ENCODE results near the gene ADGRE2. TPM values are rescaled to one million over a fixed set of nuclear protein-coding genes. Genes with fewer than 3 reads are reported as not detected.

ADGRE2 gene
- total RNA-seq, 3 donors from 2014 or later (not counting 1 experiment from before 2014, with no cell fraction given) = 6.1 to 37.0 (median 20.3) TPM

DNA sequence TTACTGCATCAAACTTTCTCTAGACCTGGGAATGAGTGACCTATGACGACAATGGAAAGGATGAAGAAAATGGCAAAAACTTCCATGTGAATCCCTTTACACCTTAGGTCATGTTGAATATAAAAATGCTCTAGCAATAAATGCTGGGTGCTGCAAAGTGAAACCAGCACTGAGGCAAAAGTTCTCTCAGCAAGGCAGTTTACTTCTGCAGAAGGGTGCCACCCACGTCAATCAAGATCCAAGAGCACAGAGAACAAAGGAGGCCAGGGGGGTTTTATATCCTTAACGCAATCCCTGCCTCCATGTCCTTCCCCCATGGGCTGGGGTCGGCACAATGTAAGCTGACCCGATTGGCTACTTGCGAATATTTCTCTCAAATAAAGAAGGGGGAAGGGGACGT is 49.8 kb downstream of the ADGRE2 start:
- no peak overlapping the region for H3K4me3 ChIP-seq (ENCODE audit: low read length)
- H3K27ac ChIP-seq (ENCODE audit: low read length) = no peak overlapping the region
- no peak for DNase-seq
- peaks cover 35% of the 10 kb centered on the region for H3K36me3 Mint-ChIP-seq
- no peaks in the 10 kb centered on the region for H3K27me3 ChIP-seq (ENCODE audit: control insufficient read depth, insufficient read depth, low read length)
- WGBS (ENCODE audit: insufficient coverage) = 89% methylated on average over 7 of the region's 7 CpGs
- no peaks in the 10 kb centered on the region for H3K4me1 ChIP-seq (ENCODE audit: control insufficient read depth, insufficient read depth, low read length)
- peaks cover 0 to 3% of the 10 kb centered on the region in 2 donors for H3K27me3 Mint-ChIP-seq (ENCODE audit: low read depth in 2 of 2)
- no peak overlapping the region for H3K27ac Mint-ChIP-seq
- H3K9me3 ChIP-seq (ENCODE audit: control insufficient read depth, insufficient read depth, low read length) = peaks cover 43% of the 10 kb centered on the region
- no peak for ATAC-seq
- no peaks in the 10 kb centered on the region for H3K36me3 ChIP-seq (ENCODE audit: control insufficient read depth, insufficient read depth, low read length)
- intact Hi-C loops (cut with micrococcal nuclease) = no loop called here
- no peak overlapping the region for H3K4me3 Mint-ChIP-seq
- no peak for TF ChIP-seq CTCF (IDR thresholded peaks at IDR 0.05)
- H3K9me3 Mint-ChIP-seq = peaks cover 14 to 22% of the 10 kb centered on the region in 2 donors
- no peaks in the 10 kb centered on the region for H3K4me1 Mint-ChIP-seq

GRCh38 chr19:14722127-14722526 is 56.2 kb downstream of the ADGRE2 start:
- H3K36me3 Mint-ChIP-seq = peaks cover 77% of the 10 kb centered on the region
- DNase-seq = no peak
- intact Hi-C loops (cut with micrococcal nuclease) = no loop called here
- H3K27me3 Mint-ChIP-seq (ENCODE audit: low read depth in 2 of 2) = no peaks in the 10 kb centered on the region
- no peak for TF ChIP-seq CTCF (IDR thresholded peaks at IDR 0.05)
- H3K4me3 Mint-ChIP-seq = no peak overlapping the region
- no peak overlapping the region for H3K4me3 ChIP-seq (ENCODE audit: low read length)
- H3K27ac ChIP-seq (ENCODE audit: low read length) = no peak overlapping the region
- ATAC-seq = no peak
- H3K27ac Mint-ChIP-seq = no peak overlapping the region
- peaks cover 19 to 25% of the 10 kb centered on the region in 2 donors for H3K9me3 Mint-ChIP-seq
- H3K27me3 ChIP-seq (ENCODE audit: control insufficient read depth, insufficient read depth, low read length) = no peaks in the 10 kb centered on the region
- peaks cover 22% of the 10 kb centered on the region for H3K36me3 ChIP-seq (ENCODE audit: control insufficient read depth, insufficient read depth, low read length)
- no peaks in the 10 kb centered on the region for H3K4me1 Mint-ChIP-seq
- 94% methylated on average over 2 of the region's 2 CpGs for WGBS (ENCODE audit: insufficient coverage)
- H3K4me1 ChIP-seq (ENCODE audit: control insufficient read depth, insufficient read depth, low read length) = no peaks in the 10 kb centered on the region
- H3K9me3 ChIP-seq (ENCODE audit: control insufficient read depth, insufficient read depth, low read length) = peaks cover 59% of the 10 kb centered on the region

DNA sequence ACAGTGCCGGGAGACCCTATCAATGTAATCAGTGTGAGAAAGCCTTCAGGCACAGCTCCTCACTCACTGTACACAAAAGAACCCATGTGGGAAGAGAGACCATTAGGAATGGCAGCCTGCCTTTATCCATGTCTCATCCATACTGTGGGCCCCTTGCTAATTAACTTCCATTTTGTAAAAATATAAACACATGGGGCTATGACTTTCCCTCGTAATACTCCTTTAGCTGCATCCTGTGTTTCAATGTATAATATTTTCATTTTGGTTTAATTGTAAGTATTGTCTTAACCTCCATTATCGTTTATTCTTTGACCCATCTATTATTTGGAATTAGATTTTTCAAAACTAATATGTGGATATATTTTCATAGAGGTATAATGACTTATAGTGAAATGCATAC is 59.2 kb downstream of the ADGRE2 start:
- no peaks in the 10 kb centered on the region for H3K27me3 Mint-ChIP-seq (ENCODE audit: low read depth in 2 of 2)
- DNase-seq (no peak), ATAC-seq (no peak)
- WGBS (ENCODE audit: insufficient coverage) = 100% methylated on average over 1 of the region's 3 CpGs
- Histone ChIP-seq H3K36me3 (ENCODE audit: control insufficient read depth, insufficient read depth, low read length) (peaks cover 44% of the 10 kb centered on the region), H3K4me1 (ENCODE audit: control insufficient read depth, insufficient read depth, low read length) (no peaks in the 10 kb centered on the region), H3K9me3 (ENCODE audit: control insufficient read depth, insufficient read depth, low read length) (peaks cover 54% of the 10 kb centered on the region), H3K27me3 (ENCODE audit: control insufficient read depth, insufficient read depth, low read length) (no peaks in the 10 kb centered on the region), H3K27ac (ENCODE audit: low read length) (no peak overlapping the region), H3K4me3 (ENCODE audit: low read length) (no peak overlapping the region)
- H3K4me3 Mint-ChIP-seq = no peak overlapping the region
- peaks cover 0 to 10% of the 10 kb centered on the region in 2 donors for H3K4me1 Mint-ChIP-seq
- intact Hi-C loops (cut with micrococcal nuclease) = no loop called here
- peaks cover 11 to 20% of the 10 kb centered on the region in 2 donors for H3K9me3 Mint-ChIP-seq
- TF ChIP-seq CTCF (IDR thresholded peaks at IDR 0.05) = no peak
- H3K36me3 Mint-ChIP-seq = peaks cover 76% of the 10 kb centered on the region
- H3K27ac Mint-ChIP-seq = no peak overlapping the region

DNA sequence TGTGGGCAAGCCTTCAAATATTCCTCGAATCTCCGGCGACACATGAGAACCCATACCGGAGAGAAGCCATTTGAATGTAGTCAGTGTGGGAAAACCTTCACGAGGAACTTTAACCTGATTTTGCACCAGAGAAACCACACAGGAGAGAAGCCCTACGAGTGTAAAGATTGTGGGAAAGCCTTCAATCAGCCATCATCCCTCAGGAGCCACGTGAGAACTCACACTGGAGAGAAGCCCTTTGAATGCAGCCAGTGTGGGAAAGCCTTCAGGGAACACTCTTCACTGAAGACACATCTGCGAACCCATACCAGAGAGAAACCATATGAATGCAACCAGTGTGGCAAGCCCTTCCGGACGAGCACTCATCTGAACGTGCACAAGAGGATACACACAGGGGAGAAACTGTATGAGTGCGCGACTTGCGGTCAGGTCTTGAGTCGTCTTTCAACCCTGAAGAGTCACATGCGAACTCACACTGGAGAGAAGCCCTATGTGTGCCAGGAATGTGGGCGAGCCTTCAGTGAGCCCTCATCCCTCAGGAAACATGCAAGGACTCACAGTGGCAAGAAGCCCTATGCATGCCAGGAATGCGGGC is 59.7 kb downstream of the ADGRE2 start:
- no peaks in the 10 kb centered on the region for H3K4me1 ChIP-seq (ENCODE audit: control insufficient read depth, insufficient read depth, low read length)
- WGBS (ENCODE audit: insufficient coverage) = 94% methylated on average over 17 of the region's 18 CpGs
- DNase-seq (no peak), ATAC-seq (no peak)
- no peak overlapping the region for H3K27ac Mint-ChIP-seq
- peaks cover 46% of the 10 kb centered on the region for H3K36me3 ChIP-seq (ENCODE audit: control insufficient read depth, insufficient read depth, low read length)
- peaks cover 0 to 13% of the 10 kb centered on the region in 2 donors for H3K4me1 Mint-ChIP-seq
- H3K36me3 Mint-ChIP-seq = peaks cover 75% of the 10 kb centered on the region
- no peak overlapping the region for H3K27ac ChIP-seq (ENCODE audit: low read length)
- no peak overlapping the region for H3K4me3 ChIP-seq (ENCODE audit: low read length)
- H3K9me3 ChIP-seq (ENCODE audit: control insufficient read depth, insufficient read depth, low read length) = peaks cover 50% of the 10 kb centered on the region
- H3K27me3 ChIP-seq (ENCODE audit: control insufficient read depth, insufficient read depth, low read length) = no peaks in the 10 kb centered on the region
- intact Hi-C loops (cut with micrococcal nuclease) = no loop called here
- peaks cover 11 to 20% of the 10 kb centered on the region in 2 donors for H3K9me3 Mint-ChIP-seq
- no peak overlapping the region for H3K4me3 Mint-ChIP-seq
- H3K27me3 Mint-ChIP-seq (ENCODE audit: low read depth in 2 of 2) = no peaks in the 10 kb centered on the region
- TF ChIP-seq CTCF (IDR thresholded peaks at IDR 0.05) = no peak

Measured in natural killer cell (primary cell).